NCI-H446 (cell line): ENCODE data around the gene UBE2E3.
"Not testable (repeated sequence)": the region's sequence is repeated elsewhere in the genome, so short reads cannot be mapped to it uniquely, and the experiment has no call there.

Experiments
- DNase-seq, 2 experiments: peaks; one replicate each; lab custom pipeline; 2025; lab: John Stamatoyannopoulos, UW

Gene UBE2E3

DNA sequence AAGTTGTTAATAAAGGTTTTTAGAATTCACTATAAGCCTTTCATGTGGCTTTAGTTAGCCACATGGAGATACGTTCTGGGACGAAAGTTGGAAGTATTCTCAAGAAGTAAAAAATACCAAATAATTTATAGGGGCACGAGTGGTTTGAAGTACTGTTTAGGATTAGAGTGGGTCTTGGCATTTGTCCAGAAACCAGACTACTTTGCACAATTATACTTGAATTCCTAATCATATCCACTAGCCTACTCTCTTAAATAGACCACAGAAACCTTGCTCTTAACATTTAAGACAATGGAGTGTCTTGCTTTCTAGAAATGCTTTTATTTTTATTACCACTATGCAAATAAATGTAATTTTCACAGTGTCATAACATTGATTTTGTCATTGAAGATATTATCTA lies 44.6 kb downstream of the UBE2E3 start:
- peak; percentile 19 to 41 for DNase-seq

- no peak for DNase-seq
Measured at GRCh38 chr2:181036445-181036844, 56.0 kb downstream of the UBE2E3 start.

DNA sequence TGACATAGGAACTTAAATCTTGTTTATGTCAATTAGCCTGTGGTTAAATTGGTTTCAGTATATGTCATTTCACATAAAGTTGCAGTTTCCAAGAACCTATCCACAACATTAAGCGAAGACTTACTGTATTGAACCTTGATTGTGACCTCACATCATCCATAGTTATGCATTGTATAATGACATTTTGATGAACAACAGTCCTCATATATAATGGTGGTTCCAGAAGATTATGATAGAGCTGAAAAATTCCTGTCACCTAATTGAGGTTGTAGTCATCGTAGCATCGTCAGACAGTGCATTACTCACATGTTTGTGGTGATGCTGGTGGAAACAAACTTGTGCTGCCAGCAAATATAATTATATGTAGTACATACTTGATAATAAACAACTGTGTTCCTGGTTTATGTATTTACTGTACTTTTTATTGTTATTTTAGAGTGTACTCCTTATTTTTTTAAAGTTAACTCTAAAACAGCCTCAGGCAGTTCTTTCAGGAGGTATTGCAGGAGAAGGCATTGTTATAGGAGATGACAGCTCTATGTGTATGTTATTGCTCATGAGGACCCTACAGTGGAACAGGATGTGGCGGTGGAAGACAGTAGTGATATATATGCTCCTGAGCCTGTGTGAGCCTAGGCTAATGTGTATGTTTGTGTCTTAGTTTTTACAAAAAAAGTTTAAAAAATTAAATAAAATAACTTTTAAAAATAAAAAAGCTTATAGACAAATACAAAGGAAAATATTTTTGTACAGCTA lies 56.6 kb downstream of the UBE2E3 start:
- no peak for DNase-seq

GRCh38 chr2:181037922-181038321 lies 57.5 kb downstream of the UBE2E3 start:
- DNase-seq = no peak

DNA sequence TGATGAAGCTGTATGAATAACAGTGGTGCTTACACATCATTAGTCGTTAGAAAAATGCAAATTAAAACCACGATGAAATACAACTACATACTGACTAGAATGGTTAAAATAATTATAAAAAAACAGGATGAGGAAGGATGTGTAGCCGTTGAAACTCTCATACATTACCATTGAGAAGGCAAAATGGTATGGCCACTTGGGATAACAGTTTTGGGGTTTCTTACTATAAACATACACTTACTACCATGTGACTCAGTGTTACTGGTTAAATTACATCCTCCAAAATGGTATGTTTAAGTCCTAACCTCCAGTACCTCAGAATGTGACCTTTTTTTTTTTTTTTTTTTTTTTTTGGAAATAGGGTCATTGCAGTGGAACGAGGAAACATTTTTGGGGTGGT lies 58.4 kb downstream of the UBE2E3 start:
- no peak for DNase-seq

DNA sequence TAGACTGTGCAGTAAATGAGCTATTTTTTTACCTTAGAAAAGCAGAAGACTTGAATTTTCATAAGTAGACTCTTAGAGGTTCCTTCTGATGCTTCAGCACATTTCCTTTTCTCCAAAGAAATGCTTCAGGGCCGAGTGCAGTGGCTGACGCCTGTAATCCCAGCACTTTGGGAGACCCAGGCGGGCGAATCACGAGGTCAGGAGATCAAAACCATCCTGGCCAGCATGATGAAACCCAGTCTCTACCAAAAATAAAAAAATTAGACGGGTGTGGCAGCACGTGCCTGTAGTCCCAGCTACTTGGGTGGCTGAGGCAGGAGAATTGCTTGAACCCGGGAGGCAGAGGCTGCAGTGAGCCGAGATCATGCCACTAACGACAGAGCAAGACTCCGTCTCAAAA lies 60.4 kb downstream of the UBE2E3 start:
- not testable (repeated sequence) for DNase-seq

DNA sequence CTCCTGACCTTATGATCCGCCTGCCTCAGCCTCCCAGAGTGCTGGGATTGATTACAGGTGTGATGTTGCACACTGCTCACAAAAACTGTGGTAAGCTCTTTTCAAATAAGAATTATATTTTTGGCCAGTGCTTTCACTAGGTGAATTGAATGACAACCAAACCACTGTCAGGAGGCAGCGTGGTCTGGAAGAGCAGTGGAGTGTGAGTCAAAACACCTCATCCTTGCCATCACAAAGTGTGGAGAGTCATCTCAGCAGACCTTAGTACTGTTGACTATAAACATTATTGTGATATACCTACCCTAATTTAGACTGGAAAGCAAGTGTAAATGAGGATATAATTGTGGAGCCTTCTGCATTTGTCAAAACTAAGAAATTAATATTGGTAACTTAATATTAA lies 61.3 kb downstream of the UBE2E3 start:
- DNase-seq = no peak

GRCh38 chr2:181042706-181043105 lies 62.3 kb downstream of the UBE2E3 start:
- no peak for DNase-seq

DNA sequence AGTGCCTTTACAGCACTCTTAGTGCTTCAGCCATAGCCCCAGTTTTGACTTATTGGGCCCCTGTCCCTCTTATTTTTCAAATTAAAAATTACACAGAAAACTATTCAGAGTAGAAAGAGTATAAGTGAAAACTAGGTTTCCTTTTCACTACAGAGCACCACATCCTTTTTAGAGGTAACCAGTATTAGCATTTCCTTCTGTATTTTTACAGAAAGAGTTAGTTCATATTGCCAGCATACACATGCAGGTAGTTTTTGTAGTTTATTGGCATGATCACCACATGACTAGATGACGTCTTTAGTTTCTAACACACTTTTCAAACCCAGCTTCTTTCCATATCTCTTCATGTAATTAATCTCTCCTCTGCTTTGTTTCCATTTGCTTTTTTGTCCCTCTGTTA lies 66.4 kb downstream of the UBE2E3 start:
- DNase-seq = no peak

DNA sequence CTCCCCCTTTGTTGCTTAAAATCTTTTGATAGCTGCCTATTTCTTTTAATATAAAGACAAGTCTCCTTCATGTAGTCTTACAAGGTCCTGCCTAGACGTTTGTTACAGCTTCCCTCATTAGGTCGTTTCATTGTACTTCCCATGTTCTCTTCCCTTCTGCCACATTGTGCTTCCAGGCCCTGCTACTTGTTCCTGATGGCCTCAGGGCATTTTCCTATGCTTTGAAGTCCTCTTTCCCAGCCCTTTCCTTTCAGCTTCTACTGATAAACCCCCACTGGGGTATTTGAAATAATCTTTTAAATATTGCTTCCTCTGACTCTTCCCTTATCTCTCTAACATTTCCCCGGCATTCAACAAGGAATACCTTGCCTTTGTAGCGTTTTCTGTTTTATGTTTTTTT lies 67.4 kb downstream of the UBE2E3 start:
- DNase-seq = no peak

DNA sequence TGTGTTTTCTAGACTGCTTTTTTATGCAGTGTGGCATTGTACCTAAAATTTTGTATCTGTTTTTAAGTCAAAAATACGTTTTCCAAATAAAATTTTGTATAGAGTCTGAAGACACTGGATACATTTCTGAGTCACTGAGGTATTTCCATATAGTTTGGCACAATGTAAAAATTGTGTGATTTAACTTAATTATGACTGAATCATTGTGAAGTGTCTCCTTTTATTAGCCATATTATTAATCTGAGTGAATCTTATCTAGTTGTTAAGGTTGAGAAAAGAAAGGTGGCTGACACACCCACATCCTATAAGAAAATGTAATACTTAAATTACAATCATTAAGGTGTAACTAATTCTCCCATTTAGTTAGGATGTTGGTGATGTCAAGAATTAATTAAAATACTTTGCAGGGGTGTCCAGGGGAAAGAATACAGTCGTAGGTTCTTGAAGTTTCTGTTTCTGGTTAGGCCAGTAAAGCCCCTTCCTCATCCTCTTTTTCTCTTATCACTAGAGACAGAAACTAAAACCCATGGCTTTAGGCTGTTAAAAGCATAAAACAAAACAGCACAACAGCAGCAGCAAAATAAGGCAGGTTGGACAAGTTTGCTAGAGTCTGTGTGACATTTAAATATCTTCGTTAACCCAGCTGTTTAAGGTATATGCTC lies 71.6 kb downstream of the UBE2E3 start:
- no peak for DNase-seq

DNA sequence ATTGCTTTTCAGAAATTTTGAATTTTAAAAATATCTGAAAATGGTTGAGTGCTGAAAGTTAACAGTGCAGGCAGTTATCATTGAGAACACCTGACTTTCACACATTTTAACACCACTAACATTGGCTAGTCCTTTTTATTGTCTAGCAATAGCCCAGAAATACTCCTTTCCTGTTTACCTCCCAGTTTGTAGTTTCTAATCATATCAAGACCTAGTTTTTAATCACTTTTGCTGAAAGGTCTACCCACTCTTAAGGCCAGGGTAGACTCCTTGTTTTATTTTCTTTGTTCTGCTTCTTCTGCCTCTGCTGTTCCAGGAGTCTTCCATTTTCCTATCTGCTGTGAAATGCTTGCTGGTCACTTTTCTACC lies 72.1 kb downstream of the UBE2E3 start:
- no peak for DNase-seq

DNA sequence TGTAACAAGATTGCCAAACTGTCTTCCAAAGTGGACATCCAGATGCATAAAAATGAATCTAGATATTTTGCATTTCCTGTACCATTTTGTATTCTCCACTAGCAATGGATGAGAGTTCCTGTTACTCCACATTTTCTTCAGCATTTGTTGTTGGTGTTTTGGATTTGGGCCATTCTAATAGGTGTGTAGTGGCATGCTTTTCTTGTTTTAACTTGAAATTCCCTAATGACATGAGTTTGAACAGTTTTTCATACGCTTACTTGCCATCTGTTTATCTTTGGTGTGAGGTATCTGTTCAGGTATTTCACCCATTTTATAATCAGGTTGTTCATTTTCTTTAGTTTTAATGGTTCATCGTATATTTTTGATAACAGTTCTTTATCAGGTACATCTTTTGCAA lies 73.9 kb downstream of the UBE2E3 start:
- DNase-seq = no peak

- no peak for DNase-seq
Measured at GRCh38 chr2:181054843-181055242, 74.4 kb downstream of the UBE2E3 start.

- no peak for DNase-seq
Measured at GRCh38 chr2:181058378-181059269, 78.2 kb downstream of the UBE2E3 start.

DNA sequence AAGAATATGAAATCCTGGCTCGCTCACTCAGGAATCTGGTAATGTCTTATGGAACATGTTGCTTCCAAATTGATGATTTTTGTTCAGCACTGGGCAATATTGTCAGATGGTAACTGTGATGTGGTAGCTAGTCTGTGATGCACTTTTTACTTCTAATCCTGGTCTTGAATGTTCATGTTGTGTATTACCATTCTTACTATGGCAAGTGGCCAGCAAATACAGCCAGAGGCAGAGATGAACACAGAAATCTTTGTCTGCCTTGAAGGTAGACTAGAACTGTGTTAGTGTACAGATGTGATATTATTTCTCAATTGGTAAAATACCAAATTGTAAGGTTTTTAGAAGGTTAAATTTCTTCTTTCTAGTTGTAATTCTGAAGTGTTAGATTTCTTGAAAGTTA lies 83.3 kb downstream of the UBE2E3 start:
- DNase-seq = peak in 1 of 2 experiments; percentile 21

DNA sequence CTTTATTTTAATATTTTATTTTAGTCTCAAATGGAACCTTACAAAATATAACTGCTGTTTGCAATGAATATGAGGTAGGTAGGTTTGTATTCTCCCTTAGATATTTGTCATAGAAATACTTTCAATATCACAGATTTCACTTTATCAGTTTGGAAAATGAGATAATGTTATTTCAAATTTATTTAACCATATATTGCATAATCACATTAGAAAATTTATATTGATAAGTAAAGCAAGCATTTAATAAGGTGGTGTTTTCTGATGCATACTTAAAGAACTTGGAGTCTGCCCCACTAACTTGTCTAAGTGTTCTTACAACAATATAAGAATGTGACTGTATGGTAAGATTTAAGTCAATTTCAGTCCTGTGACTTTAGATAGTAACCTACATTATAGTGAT lies 85.1 kb downstream of the UBE2E3 start:
- DNase-seq = no peak

GRCh38 chr2:181066333-181066732 lies 85.9 kb downstream of the UBE2E3 start:
- no peak for DNase-seq

DNA sequence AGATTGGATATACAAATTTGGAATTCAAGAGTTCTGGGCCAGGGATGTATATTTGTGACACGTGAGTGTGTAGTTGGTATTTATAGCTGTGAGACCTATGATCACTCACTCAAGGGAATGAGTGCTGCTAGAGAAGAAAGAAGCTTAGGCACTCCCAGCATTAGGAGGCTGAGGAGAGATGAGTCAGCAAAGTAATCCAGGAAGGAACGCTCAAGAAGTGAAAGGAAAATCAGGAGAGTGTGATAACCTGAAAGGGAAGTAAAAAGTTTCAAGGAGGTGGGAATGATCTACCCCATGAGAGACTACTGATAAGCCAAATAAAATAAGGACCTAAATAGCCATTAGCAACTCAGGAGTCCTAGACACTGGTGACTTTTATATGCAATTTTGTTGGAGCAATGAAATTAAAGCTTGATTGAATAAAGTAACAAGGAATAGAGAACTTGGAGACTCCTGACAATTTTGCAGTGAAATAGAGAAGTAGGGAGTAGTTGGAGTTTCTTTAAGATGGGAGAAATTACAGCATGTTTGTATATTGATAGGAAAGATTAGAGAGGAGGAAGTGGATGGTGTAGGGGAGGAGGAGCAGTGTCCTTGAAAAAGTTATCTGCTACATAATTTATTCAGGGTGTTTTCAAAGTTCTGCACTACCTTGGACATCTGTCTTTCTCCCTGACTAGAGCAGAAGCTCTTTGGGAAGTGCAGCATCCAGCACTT lies 89.9 kb downstream of the UBE2E3 start:
- no peak for DNase-seq

DNA sequence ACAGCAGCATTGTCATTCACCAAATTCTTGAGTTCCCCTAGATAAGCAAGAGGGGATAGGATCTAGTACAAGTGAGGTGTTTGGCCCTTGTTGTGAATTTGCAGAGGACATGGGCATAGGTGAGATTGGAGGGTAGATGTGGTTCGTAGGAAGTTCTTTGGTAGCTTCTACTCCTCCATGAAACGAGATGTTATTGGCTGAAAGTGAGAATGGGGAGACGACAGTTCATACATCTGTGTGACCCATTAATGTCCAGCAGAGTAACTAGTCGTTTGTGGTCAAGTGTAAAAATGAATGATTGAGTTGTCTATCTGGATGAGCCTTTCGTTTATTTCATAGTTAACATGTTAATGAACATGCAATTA lies 90.4 kb downstream of the UBE2E3 start:
- DNase-seq = no peak

- peak; percentile 40 to 92 for DNase-seq
Measured at GRCh38 chr2:181072486-181073235, 92.3 kb downstream of the UBE2E3 start.

- no peak for DNase-seq
Measured at GRCh38 chr2:181073896-181074295, 93.5 kb downstream of the UBE2E3 start.
